Left ventricle myocardium inferior (tissue), 1 donor: Measurements from ENCODE around the gene MAP3K7CL. TPM values are rescaled to one million over a fixed set of nuclear protein-coding genes. Genes with fewer than 3 reads are reported as not detected.

Experiments used
- DNase-seq: peaks from one replicate; pipeline ENCODE4 v3.0.0-alpha.2; 2020
- H3K27ac ChIP-seq: fragments of 200-600 bp; replicated peaks from 2 replicates; pipeline ENCODE4 v1.8.0; 2021
- H3K27me3 ChIP-seq: fragments of 200-600 bp; 2 replicates; pipeline ENCODE4 v1.8.0; 2021; ENCODE audit warnings: low read depth
- H3K36me3 ChIP-seq: fragments of 200-600 bp; 2 replicates; pipeline ENCODE4 v1.8.0; 2021
- H3K4me1 ChIP-seq: fragments of 200-600 bp; 2 replicates; pipeline ENCODE4 v1.8.0; 2021
- H3K4me3 ChIP-seq: fragments of 200-600 bp; 2 replicates; pipeline ENCODE4 v1.8.0; 2021; ENCODE audit warnings: mild to moderate bottlenecking, moderate library complexity
- H3K9me3 ChIP-seq: fragments of 200-600 bp; replicated peaks from 2 replicates; pipeline ENCODE4 v1.8.0; 2021
- CTCF ChIP-seq: fragments of 200-600 bp; IDR thresholded peaks from 2 replicates; pipeline ENCODE4 v1.8.0; 2021; ENCODE audit warnings: antibody characterized with exemption, mild to moderate bottlenecking, borderline replicate concordance
- intact Hi-C: fragments of 100-400 bp; cut with micrococcal nuclease; formaldehyde crosslinking; loops from one replicate; pipeline ENCODE4 v1.11.0; 2022
- total RNA-seq: library from RNA; stranded (reverse); fragmentation: NEBNext Ultra II Directional; extraction: Animal tissue kit (Norgen Biotek cat#: 25700); gene quantifications from one replicate; pipeline ENCODE4 v1.2.1, GENCODE V29; 2021
- donor health status: DM: no; HTN: yes; CAD: no; lungs with severe emphysema.

The MAP3K7CL gene
- total RNA-seq, 1 donor from 2014 or later, result 2.1 TPM

- DNase-seq, result no peak
- Histone ChIP-seq H3K27ac (no peak overlapping the region), H3K27me3 (no peaks in the 10 kb centered on the region), H3K36me3 (no peaks in the 10 kb centered on the region), H3K4me3 (no peak overlapping the region), H3K4me1 (peaks cover 6% of the 10 kb centered on the region), H3K9me3 (no peaks in the 10 kb centered on the region)
- TF ChIP-seq CTCF, result no peak
- intact Hi-C loops, result no loop called here
These were observed 88.3 kb downstream of the MAP3K7CL start for GRCh38 chr21:29218749-29219148.

GRCh38 chr21:29219165-29219770, 88.8 kb downstream of the MAP3K7CL start:
- Histone ChIP-seq H3K36me3 (no peaks in the 10 kb centered on the region), H3K27ac (no peak overlapping the region), H3K27me3 (no peaks in the 10 kb centered on the region), H3K4me3 (no peak overlapping the region), H3K9me3 (no peaks in the 10 kb centered on the region), H3K4me1 (peaks cover 6% of the 10 kb centered on the region)
- no peak for DNase-seq
- intact Hi-C loops, result no loop called here
- TF ChIP-seq CTCF, result no peak

GRCh38 chr21:29221253-29221744, 90.9 kb downstream of the MAP3K7CL start:
- H3K36me3 ChIP-seq, result no peaks in the 10 kb centered on the region
- H3K4me3 ChIP-seq, result no peak overlapping the region
- no peak for TF ChIP-seq CTCF
- H3K27ac ChIP-seq, result peak overlapping the region; percentile 34
- DNase-seq, result no peak
- peaks cover 8% of the 10 kb centered on the region for H3K9me3 ChIP-seq
- no peaks in the 10 kb centered on the region for H3K27me3 ChIP-seq
- H3K4me1 ChIP-seq, result peaks cover 6% of the 10 kb centered on the region
- intact Hi-C loops, result no loop called here

- no peak for DNase-seq
- H3K27ac ChIP-seq, result no peak overlapping the region
- peaks cover 6% of the 10 kb centered on the region for H3K4me1 ChIP-seq
- no peaks in the 10 kb centered on the region for H3K36me3 ChIP-seq
- H3K27me3 ChIP-seq, result no peaks in the 10 kb centered on the region
- H3K9me3 ChIP-seq, result peaks cover 8% of the 10 kb centered on the region
- no peak for TF ChIP-seq CTCF
- intact Hi-C loops, result no loop called here
- H3K4me3 ChIP-seq, result no peak overlapping the region
These were observed 93.6 kb downstream of the MAP3K7CL start for GRCh38 chr21:29224006-29224405.

Other genes starting within 250 kb of the MAP3K7CL start
- 16.6 TPM for gene LTN1, start 137.8 kb upstream of the MAP3K7CL start, total RNA-seq
- 14.3 TPM for gene RWDD2B, start 111.3 kb upstream of the MAP3K7CL start, total RNA-seq
- gene USP16, start 106.0 kb upstream of the MAP3K7CL start, total RNA-seq, result 33.7 TPM
- 104 TPM for gene CCT8, start 57.0 kb upstream of the MAP3K7CL start, total RNA-seq
- 38.3 TPM for gene BACH1, start 168.3 kb downstream of the MAP3K7CL start, total RNA-seq